NCI-H2081 (cell line): ENCODE data around the gene CLDN7.

Source experiments
- DNase-seq, 2 experiments: peaks; one replicate each; lab custom pipeline; 2025; lab: John Stamatoyannopoulos, UW

The CLDN7 gene

DNA sequence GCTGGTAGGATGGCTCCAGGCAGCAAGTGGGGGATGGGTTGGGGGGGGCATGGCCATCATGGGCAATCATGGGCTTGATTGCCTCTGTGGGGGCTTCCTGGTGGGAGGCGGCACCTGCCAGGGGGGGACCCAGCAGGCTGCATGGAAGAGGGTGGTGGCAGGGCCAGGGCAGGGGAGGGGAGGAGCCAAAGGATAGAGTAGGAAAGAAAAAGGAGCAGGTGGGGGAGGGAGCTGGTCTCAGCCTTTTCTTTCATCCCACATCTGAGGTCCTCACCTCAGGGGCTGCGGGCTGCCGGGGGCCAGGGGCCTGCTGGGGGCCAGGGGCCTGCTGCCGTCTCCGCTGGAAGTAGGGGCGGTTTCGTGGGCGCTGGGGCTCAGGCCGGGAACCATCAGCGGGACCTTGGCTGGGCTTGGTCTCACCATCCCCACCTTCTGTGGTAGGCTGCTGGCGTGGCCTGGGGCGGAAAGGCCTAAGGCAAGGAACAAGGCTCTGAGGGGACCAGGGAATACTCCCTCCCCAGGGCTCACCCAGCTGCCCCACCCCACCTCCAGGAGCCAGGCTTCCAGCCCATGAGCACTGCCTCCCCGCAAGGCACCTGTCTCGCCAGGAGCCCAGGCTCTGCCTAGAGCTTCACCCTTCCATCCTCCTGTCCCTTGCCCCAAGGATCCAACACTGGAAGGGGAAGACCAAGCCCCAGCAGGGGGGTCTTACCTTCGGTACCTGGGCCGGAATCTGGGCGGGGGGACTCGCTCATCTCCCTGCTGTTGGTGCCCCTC, 27.2 kb upstream of the CLDN7 start:
- no peak for DNase-seq

DNA sequence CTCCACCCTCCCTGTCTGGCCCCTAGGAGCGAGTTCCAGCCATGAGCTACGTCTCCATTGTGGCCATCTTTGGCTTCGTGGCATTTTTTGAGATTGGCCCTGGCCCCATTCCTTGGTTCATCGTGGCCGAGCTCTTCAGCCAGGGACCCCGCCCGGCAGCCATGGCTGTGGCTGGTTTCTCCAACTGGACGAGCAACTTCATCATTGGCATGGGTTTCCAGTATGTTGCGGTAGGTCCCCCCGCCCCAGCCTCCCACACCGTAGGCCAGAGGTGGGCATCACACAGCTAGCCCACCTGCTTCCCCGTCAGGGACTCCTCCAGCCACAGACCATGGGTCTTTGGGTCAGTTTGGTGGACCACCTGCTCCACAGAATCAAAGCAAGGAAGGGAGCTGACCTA, 23.4 kb upstream of the CLDN7 start:
- no peak for DNase-seq

DNA sequence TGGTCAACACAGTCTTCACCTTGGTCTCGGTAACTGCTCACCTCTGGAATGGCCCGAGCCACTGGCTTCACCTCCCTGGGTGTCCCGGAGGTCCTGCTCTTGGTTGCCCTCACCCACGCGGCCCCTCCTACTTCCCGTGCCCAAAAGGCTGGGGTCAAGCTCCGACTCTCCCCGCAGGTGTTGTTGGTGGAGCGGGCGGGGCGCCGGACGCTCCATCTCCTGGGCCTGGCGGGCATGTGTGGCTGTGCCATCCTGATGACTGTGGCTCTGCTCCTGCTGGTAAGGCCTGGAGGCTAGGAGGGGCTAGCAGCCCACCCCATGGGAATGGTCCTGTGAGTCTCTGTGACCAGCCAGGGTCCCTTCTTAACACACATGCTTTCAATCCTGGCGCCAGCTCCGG, 22.6 kb upstream of the CLDN7 start:
- no peak for DNase-seq

DNA sequence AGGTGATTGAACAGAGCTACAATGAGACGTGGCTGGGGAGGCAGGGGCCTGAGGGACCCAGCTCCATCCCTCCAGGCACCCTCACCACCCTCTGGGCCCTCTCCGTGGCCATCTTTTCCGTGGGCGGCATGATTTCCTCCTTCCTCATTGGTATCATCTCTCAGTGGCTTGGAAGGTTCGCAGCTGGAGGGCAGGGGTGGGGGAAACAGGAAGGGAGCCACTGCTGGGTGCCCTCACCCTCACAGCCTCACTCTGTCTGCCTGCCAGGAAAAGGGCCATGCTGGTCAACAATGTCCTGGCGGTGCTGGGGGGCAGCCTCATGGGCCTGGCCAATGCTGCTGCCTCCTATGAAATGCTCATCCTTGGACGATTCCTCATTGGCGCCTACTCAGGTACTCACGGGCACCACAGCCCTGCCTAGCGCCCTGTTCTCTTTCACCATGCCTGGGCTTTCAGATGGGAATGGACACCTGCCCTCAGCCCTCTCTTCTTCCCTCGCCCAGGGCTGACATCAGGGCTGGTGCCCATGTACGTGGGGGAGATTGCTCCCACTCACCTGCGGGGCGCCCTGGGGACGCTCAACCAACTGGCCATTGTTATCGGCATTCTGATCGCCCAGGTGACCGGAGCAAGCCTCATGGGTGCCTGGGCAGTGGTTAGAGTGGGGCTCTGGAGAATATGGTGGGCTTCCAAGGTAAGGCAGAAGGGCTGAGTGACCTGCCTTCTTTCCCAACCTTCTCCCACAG, 21.4 kb upstream of the CLDN7 start:
- no peak for DNase-seq

DNA sequence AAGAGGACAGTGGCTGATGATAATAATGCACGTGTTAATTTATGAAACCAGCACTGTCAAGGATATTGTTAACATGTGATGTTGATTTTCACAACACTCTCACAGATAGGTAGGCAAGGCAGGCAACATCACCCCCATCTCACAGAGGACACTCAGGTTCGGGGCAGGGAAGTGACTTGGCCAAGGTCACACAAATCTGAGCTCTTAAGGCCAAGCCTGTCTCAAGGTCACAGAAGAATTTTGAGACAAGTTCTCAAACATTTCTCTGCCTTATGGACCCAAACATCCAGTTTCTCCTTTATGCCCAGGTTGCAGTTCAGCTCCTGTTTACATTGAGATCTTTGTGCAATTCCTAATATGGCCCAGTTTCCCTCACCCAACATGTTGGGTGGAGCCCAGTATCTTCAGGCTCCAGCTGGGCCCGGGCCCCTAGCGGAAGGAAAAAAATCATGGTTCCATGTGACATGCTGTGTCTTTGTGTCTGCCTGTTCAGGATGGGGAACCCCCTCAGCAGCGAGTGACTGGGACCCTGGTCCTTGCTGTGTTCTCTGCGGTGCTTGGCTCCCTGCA, 20.6 kb upstream of the CLDN7 start:
- DNase-seq: no peak

DNA sequence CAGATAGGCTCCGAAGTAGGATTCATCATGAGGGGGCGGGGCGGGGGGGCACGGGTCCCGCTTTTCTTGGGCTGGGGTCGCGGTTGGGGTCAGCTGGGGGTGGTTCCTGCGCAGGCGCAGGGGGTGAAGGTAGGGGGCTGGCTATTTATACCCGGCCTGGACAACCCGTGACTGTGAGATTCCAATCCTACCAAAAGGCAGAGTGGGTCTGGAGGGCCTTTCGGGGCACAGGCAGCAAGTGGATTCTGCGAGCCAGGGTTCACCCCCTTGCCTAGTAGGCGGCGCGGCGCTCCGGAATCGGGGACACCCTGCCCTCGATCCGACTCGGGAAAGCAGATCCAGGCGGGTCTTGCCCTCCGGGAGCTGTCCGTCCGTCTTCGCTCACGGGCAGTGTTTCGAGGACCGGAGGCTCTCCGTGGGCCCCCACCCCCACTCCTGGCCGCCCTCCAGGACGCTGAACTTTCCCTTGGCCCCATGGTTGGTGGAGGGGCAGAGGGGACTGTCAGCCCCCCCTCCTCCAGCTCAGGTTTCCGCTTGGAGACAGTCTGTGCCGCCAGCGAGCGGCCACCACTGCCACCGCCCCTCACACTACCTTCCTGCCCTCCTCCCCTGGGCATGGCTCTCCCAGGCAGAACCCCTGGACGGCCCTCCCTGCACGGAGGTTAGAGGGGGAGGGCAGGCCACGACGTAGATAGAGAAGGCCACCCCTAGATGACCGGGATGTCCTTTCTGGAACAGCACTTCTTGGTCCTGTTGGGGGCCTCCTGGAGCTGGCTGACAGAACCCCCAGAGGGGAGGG, 19.9 kb upstream of the CLDN7 start:
- DNase-seq: no peak

DNA sequence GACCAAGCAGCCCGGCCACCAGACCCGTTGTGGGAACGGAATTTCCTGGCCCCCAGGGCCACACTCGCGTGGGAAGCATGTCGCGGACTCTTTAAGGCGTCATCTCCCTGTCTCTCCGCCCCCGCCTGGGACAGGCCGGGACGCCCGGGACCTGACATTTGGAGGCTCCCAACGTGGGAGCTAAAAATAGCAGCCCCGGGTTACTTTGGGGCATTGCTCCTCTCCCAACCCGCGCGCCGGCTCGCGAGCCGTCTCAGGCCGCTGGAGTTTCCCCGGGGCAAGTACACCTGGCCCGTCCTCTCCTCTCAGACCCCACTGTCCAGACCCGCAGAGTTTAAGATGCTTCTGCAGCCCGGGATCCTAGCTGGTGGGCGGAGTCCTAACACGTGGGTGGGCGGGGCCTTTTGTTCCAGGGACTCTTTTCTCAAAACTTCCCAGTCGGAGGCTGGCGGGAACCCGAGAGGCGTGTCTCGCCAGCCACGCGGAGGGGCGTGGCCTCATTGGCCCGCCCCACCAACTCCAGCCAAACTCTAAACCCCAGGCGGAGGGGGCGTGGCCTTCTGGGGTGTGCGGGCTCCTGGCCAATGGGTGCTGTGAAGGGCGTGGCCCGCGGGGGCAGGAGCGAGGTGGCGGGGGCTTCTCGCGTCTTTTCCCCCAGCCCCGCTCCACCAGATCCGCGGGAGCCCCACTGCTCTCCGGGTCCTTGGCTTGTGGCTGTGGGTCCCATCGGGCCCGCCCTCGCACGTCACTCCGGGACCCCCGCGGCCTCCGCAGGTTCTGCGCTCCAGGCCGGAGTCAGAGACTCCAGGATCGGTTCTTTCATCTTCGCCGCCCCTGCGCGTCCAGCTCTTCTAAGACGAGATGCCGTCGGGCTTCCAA, 19.0 kb upstream of the CLDN7 start, which contains the start of gene SLC2A4:
SLC2A4 (plus strand) TSS at position 645 of the 879 bp plus-strand sequence; CDS start at position 862, 217 bp downstream.
- DNase-seq: peak; percentile 69 to 80

DNA sequence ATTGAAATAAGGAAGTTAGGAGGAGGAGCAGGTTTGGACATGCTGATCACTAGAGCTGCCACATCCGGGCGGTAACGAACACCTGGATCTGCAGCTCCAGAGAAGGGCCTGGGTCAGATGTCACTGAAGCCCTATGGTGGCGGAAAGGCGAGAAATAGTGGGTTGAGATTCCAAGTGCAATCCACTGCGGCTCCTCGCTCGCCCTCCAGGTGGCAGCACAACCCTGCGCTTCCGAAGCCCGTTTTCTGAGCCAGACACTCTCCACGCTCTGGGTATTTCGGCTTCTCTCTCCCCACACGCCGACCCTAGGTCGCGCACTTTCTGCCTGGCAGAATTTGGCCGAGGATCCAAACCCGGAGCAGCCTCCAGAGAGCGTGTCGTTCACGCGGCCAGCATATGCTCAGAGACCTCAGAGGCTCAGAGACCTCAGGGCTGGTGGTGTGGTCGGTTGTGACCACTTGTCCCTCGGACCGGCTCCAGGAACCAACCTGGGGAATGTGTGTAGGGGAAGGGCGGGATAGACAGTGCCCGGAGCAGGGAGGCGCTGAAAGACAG, 18.3 kb upstream of the CLDN7 start:
- DNase-seq: peak; percentile 49 to 63

DNA sequence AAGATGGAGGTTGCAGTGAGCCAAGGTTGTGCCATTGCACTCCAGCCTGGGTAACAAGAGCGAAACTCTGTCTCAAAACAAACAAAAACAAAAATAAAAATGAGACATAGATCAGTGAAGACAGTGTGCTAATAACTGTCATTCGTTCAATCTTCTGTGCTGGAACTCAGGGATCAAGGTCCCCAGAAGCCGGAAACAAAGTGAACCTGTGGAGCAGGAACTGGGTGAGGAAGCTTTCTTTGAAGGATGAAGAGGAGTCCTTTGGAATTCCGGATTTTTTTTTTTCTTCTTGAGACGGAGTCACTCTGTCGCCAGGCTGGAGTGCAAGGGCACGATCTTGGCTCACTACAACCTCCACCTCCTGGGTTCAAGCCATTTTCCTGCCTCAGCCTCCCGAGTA, 17.2 kb upstream of the CLDN7 start:
- DNase-seq: no peak

DNA sequence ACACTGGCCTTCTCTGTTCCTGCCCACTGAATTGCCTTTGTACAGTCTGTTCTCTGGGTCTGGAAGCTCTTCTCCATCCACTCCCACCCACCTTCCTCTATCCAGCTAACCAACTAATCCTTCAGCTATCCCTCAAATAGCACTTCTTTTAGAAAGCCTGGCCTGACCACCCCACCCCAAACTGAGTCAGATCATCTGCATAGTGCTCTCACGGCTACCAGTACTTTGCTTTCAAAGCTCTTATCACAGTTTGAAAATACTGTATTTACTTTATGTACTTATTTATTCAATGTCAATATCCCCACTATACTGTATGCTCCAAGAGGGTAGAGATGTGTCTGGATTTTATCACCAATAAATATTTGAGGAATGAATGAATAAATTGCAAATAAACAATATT, 4.5 kb upstream of the CLDN7 start:
- no peak for DNase-seq

DNA sequence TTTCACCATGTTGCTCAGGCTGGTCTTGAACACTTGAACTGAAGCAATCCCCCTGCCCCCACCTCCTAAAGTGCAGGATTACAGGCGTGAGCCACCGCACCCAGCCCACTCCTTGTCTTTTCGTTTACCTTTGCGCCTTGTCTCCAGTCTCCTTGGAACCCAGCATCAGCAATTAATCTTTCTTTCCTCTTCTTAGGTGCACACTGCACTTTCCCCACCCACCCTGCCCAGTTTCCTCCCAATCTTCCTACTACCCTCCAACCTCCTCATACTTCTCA, 1.5 kb upstream of the CLDN7 start:
- DNase-seq: no peak

DNA sequence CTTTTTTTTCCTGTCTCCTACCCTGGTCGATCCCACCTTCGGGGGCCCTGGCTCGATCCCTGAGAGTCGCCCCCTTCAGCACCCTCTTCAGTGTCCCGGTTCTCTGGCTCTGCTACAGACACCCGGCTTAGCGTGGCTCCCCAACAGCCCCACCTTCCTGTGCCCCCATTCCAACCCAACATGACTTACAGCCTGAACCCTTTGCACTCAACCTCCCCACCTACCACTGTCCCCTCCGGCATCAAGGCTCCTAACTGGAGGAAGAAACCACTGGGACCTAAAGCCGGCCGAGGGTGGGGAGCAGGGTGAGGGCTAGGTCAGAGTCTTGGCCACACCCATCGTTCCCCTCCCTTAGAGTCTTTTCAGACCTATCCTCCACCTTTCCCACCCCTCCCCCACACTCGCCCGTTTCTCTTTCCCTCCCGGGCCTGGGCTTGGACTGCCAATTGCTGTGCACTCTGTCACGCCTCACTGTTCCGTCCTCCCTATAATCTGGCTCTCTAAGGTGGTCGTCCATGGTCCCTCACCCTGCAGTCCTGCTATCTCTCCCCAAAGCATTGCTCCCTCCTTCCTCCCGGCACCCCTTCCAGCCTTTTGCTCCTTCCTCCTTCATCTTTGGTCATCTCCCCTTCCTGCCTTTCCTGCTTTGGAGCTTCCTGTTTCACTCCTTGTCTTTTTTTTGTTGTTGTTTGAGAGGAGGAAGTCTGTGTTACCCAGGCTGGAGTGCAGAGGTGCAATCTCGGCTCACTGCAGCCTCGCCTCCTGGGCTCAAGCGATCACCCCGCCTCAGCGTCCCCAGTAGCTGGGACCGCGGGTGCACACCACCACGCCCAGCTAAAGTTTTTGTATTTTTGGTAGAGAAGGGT, 890 bp upstream of the CLDN7 start:
- DNase-seq: peak in 1 of 2 experiments; percentile 8

DNA sequence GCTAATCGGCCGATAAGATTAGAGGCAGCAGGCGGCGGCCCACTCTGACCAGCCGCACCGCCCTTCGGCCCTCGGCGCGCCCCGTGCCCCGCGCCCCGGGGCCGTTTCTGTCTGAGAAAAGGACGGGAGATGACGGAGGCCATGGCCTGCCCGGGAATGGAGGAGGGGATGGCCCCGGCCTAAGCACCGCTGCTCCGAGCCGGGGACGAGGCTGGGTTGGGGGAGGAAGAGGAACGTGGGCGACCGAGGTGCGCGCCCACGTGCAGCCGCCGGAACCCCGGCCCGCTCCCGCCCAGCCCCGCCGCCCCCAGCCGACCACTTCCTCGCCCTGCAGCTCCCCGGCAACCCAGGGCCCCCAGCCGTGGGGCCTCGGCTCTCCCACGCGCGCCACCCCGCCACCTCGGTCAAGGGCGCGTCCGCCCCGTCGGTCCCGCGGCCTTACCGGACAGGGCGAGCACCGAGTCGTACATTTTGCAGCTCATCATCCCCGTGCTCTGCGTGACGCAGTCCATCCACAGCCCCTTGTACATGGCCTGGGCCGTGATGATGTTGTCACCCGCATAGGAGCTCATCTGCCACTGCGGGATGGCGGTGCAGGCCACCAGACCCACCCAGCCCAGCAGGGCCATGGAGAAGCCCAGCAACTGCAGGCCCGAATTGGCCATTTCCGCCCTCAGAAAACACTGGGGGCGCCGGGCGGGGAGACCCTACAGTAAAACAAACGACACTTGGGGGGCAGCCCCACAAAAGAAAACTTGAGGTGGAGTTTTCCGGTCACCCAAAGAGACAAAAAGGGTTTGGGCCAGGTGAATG, 693 bp downstream of the CLDN7 start:
- DNase-seq: no peak

DNA sequence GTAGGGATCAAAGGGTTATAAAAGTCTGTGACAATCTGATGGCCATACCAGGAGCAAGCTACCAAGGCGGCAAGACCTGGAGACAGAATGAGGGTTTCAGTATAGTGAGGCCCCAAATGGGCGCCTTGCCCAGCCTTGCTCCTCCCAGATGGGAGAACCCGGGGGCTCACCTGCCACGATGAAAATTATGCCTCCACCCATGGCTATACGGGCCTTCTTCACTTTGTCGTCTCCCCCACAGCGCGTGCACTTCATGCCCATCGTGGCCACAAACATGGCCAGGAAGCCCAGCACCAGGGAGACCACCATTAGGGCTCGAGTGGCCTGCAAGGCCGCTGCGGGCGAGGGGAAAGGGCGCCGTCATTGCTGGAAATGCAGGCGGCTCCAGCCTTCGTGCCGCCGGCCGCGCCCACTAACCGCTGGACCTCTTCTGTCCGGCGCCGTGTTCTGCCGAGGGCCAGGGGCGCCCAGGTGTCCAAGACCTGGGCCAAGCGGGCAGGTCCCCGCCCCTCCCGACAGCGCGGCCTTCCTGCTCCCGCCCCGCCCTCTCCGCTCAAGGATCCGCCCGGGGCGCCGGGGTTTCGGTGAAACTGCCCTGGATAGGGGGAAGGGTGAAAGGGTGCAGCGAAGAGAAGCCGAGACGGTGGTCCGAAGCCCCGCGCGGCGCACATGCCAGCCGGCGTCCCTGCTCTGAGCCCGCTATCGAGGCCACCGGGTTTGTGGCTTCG, 1.5 kb downstream of the CLDN7 start:
- DNase-seq: peak; percentile 25 to 38

DNA sequence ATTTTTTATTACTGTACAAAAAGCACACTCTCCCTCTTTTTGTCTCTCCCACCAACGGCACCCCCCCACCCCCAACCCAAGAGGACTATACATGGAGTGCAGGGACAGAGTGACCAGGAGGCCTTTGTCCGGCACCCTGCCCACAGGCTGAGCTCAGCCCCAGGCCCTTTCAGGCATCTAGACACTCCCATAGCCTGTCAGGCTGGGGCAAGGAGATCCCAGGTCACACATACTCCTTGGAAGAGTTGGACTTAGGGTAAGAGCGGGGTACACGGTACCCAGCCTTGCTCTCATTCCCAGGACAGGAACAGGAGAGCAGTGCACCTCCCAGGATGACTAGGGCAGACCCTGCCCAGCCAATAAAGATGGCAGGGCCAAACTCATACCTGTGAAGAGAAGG, 2.1 kb downstream of the CLDN7 start:
- no peak for DNase-seq

DNA sequence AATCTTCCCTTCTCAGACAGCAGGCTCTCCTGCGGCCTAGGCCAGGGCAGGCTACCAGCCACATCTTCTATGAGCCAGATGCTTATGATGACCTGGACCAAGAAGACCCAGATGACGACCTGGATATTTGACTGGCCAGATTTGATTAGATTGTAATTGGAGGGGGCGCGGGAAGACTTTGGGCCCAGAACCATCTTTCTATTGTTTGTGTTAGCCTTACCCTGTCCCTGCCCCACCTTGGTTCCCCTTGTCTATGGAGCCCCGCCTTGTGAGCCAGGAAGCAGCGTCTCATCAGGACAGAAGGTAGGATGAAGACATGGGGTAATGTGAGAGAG, 2.8 kb downstream of the CLDN7 start:
- DNase-seq: no peak

DNA sequence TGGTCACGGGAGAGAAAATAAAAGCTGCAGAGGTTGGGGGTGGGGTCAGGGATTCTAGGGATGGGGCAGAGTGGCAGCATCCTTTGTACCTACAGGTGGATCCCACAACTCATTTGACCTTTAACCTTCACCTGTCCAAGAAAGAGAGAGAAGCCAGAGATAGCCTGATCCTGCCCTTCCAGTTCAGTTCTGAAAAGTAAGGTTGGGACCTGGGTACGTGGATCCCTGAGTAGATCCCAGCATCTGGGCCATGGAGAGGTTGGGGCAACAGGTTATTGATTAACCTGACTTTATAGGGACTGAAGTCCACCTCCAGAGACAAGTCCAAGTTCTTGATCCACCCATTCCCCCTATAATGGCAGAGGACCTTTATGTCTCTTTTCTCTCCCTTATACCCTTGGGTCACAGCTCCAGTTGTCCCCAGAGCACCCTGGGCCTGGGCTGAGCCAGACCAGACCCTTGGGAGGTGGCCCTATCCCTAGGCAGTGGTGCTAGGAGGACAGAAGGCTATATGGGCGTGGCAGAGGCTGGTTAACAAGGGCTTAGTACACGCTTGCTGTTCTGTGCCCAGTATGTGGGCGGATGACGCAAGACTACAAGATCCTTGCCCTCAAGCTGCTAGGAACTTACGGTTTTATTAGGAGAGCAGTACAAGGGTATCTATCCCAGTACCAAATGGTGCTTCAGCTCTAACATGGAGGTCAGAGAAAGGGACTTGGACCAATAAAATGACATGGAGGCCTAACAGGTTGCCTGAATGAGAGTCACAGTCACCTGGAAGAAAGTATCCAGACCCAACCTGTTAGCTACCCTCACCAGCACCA, 3.3 kb downstream of the CLDN7 start:
- DNase-seq: no peak
